Ureter (tissue), 1 donor: ENCODE measurements around the gene USP15. TPM values are rescaled to one million over a fixed set of nuclear protein-coding genes. Genes with fewer than 3 reads are reported as not detected.

ENCODE experiments used
- DNase-seq: peaks from one replicate; pipeline ENCODE4 v3.0.0-alpha.2; 2020; ENCODE audit warnings: low spot score
- total RNA-seq: library from RNA; stranded (reverse); gene quantifications from one replicate; pipeline ENCODE4 v1.2.4, GENCODE V29; 2023
- donor health status: DM: yes; HTN: yes; CAD: no.

USP15 gene
- total RNA-seq, result 91.1 TPM

GRCh38 chr12:62259993-62260732 lies at the start of gene USP15:
TSS of gene USP15 (plus strand) at chr12:62260404. CDS start at chr12:62260415, 11 bp downstream.
- peak; percentile 98 for DNase-seq

- peak; percentile 57 for DNase-seq
Observed at GRCh38 chr12:62210422-62210821, 49.8 kb upstream of the USP15 start.

DNA sequence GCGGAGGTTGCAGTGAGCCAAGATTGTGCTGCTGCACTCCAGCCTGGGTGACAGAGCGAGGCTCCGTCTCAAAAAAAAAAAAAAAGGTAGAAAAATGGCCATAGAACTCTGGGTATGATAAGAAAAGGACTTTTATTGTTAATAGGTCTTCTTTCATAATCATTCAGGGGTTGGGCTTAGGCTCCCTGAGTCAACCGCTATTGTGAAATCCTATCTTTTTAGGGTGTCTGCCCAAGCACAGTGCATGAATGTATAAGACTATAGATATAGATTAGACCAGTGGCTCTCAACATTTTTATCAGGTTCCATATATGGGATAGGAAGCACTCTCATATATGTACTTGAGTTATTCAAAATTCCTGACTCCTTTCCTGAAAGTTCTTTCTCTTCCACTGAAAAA lies 48.7 kb upstream of the USP15 start:
- DNase-seq, result no peak

DNA sequence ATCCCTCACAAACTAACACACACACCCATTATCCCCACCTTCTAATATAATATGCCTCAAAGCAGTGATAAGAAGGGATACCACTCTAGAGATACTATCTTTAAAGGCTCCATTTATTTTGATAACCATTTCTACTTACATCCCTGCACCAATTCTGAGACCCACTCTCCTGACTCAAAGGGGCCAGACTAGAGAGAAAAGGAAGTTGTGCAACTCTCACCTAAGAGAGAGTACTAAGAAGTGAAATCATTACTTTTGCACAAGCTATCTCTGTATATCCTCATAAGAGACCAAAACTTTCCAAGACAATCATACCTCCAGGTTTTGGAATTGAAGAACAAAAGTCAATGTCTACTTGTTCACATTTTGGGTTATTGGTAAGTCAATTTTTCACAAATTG lies 45.4 kb upstream of the USP15 start:
- DNase-seq, result no peak

DNA sequence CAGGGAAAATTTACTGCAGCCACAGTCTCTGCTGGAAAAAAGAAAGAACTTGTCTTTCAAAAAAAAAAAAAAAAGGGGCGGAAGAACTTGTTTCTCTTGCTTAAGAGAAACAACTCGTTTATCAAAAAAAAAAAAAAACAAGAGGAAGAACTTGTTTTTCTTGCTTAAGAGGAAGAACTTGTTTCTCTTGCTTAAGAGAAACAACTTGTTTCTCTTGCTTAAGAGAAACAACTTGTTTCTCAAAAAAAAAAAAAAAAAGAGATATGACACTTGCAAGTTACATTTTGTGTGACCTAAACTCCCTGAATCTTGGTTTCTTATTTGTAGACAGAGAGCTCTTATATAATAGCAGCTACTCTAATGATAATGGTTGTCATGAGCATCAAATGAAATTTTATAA lies 44.7 kb upstream of the USP15 start:
- DNase-seq, result no peak

- no peak for DNase-seq
Observed at GRCh38 chr12:62217466-62218194, 42.6 kb upstream of the USP15 start.

DNA sequence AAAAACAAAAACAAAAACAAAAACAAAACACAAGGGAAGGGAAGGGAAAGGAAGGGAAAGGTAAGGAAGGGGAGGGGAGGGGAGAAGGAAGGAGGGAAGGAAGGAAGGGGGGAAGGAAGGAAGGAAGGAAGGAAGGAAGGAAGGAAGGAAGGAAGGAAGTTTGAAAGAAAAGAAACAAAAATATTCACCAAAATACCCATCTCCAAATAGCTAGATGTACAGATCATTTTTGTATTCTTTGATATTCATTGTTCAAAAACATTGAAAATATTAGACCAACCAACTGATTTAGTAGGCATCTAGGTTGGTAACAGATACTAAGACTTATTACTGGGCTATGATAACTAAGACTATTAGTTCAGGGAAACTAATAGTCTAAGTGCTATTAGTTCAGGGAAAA lies 39.1 kb upstream of the USP15 start:
- DNase-seq, result no peak

GRCh38 chr12:62224601-62225000 lies 35.6 kb upstream of the USP15 start:
- DNase-seq, result no peak

GRCh38 chr12:62227091-62227490 lies 33.1 kb upstream of the USP15 start:
- DNase-seq, result no peak

DNA sequence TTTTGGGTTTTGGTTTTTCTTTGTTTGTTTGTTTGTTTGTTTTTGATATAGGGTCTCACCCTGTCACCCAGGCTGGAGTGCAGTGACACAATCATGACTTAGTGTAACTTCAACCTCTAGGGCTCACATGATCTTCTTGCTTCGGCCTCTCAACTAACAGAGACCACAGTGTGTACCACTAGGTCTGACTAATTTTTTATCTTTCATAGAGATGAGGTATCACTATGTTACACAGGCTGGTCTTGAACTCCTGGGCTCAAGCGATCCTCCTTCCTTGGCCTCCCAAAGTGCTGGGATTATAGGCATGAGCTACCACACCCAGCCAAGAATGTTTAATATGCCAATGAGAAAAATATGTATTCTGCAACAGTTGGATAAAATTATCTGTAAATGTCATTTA lies 29.6 kb upstream of the USP15 start:
- no peak for DNase-seq

DNA sequence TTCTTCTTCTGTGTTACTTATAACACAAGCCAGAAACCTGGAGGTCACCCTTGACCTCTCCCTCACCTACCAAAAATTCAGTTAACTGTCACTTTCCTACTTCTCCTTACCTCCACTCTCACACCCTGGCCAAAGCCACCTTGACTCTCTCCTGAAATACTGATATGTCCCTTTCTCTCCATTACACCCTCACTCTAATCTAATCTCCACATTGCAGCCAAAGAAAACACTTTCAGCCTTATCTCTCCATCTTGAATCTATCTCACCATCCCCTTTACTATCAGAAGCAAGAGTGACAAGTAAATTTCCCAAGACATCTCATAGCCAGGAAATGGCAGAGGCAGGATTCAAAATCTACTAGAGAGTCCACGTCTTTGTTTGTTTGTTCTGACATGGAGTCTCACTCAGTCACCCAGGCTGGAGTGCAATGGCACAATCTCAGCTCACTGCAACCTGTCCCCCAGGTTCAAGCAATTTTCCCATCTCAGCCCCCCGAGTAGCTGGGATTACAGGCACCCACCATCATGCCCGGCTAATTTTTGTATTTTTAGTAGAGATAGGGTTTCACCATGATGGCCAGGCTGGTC lies 28.0 kb upstream of the USP15 start:
- DNase-seq, result no peak

- no peak for DNase-seq
Observed at GRCh38 chr12:62233805-62234204, 26.4 kb upstream of the USP15 start.

- DNase-seq, result no peak
Observed at GRCh38 chr12:62239571-62239970, 20.6 kb upstream of the USP15 start.

GRCh38 chr12:62247281-62248045 lies 12.7 kb upstream of the USP15 start:
- no peak for DNase-seq

DNA sequence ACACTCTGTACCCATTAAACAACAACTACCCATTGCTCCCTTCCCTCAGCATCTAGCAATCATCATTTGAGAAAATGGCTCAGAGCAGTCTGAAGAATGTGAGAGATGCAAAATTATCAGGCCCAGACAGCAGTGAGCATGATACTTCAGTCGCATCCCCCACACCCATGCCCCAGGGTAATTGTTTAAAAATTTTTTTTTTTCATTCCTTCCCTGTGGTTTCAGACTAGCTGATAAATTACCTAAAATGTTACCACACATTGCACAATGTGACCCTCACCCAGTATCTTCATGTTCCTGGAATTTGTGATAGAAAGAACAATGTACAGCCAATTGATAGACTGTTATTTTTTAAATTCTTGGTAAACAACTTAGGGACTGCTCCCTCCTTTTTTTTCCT lies 11.3 kb upstream of the USP15 start:
- DNase-seq, result no peak

DNA sequence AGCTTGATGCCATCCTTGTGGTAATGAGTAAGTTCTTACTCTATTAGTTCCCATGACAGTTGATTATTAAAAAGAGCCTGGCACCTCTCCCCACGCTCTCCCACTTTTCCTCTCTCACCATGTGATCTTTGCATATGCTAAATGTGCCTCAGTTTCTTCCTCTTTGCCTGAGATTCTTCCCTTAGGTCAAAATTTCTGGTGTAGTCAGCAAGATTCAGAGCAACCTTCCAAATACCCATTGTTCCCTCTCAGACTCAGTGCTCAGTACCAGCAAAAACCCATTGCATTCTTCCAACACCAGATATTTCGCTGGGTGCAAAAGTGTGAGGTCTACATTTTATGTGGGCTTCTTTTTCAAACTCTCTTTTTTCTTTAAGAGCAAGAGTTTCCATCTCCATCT lies 10.8 kb upstream of the USP15 start:
- no peak for DNase-seq

DNA sequence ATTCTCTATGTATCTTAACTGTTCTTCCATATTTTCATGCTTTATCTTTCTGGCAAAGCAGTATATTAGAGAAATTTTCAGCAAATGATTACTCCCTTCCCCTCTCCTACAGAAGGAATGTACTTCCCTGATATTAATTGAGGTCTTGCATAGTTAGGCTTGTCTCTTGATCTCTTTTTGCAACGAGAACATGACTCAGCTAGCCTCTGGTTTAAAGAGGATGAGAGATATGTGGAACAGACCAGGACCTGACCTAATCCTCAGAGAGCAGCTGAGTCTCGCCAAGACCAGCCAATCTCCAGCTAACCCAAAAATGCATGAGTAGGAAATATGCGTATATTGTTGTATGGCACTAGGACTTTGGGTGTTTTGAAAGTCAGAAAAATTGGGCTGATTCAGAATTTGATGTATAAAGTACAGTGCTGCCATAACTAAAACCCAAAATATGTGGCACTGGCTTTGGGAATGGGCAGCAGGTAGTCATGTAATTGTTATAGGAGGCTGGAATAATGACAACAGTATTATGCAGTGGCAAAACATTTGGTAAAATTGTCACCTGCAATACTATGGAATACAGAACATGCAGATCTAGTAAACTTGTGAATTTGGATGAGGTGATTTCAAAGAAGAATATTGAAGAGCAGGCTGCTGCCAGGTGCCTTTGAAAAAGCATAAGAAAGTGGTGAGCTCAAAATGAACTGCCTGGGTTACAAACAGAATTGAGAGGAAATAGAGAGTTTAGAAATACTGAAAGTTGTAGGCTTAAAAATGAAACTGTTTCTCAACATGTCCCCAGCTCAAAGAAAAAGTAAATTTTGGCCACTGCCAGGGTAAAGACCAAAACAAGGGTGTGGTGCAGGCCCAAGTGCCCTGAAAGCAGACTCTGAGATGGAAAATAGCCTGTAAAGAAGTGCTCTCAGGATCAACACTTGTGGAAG lies 9.3 kb upstream of the USP15 start:
- DNase-seq, result no peak

GRCh38 chr12:62251609-62251958 lies 8.6 kb upstream of the USP15 start:
- DNase-seq, result no peak

GRCh38 chr12:62252576-62252975 lies 7.6 kb upstream of the USP15 start:
- DNase-seq, result no peak

DNA sequence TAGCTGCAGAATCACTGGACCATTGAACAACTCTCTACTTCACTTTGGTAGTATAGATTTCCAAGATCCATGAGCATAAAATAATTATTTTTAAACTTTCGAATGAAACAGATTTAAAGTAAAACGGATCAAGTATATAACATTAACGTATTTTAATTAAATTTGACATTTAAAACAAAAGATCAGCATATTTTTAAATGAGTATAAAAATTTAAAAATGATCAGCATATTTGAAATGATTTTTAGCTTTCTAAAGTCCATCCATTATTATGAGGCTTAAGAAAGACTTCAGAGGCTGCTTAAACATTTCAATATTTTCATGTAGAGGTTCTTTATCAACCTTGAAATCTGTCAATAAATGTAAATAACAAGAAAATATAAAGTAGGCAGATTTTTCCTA lies 5.2 kb upstream of the USP15 start:
- DNase-seq, result no peak

- no peak for DNase-seq
Observed at GRCh38 chr12:62256408-62257096, 3.7 kb upstream of the USP15 start.
